Trophoblast cell (in vitro differentiated cells and primary cell): ENCODE measurements around the gene CMC4.

ENCODE experiments used
- DNase-seq, 2 donors: peaks; one replicate each; pipeline ENCODE4 v3.0.0-alpha.2; 2016
- H2AFZ ChIP-seq: 2 replicates; pipeline ENCODE4 v1.6.1; 2013; ENCODE audit warnings: low read length, moderate library complexity, mild to moderate bottlenecking; ENCODE audit not compliant: insufficient read depth, poor library complexity
- H2AK5ac ChIP-seq: 2 replicates; pipeline ENCODE4 v1.6.1; 2013; ENCODE audit warnings: mild to moderate bottlenecking, low read length
- H2BK120ac ChIP-seq: 2 replicates; pipeline ENCODE4 v1.6.1; 2013; ENCODE audit warnings: low read length, mild to moderate bottlenecking, moderate library complexity; ENCODE audit not compliant: insufficient read depth, poor library complexity
- H2BK12ac ChIP-seq: 2 replicates; pipeline ENCODE4 v1.6.1; 2013; ENCODE audit warnings: mild to moderate bottlenecking, low read length, moderate library complexity
- H2BK5ac ChIP-seq: 2 replicates; pipeline ENCODE4 v1.6.1; 2013; ENCODE audit warnings: low read length, low read depth, moderate library complexity, mild to moderate bottlenecking; ENCODE audit not compliant: poor library complexity
- H3K14ac ChIP-seq: 2 replicates; pipeline ENCODE4 v1.6.1; 2013; ENCODE audit warnings: mild to moderate bottlenecking, low read length
- H3K18ac ChIP-seq: 2 replicates; pipeline ENCODE4 v1.6.1; 2013; ENCODE audit warnings: mild to moderate bottlenecking, low read length
- H3K23ac ChIP-seq: 2 replicates; pipeline ENCODE4 v1.6.1; 2013; ENCODE audit warnings: low read length
- H3K27ac ChIP-seq: 2 replicates; pipeline ENCODE4 v1.5.1; 2013; ENCODE audit warnings: low read depth, mild to moderate bottlenecking, inconsistent platforms, low read length, moderate library complexity
- H3K27me3 ChIP-seq: 2 replicates; pipeline ENCODE4 v1.6.1; 2013; ENCODE audit warnings: inconsistent platforms, mild to moderate bottlenecking, low read length, moderate library complexity; ENCODE audit not compliant: insufficient read depth
- H3K36me3 ChIP-seq, 2 experiments: 1 replicate in 1 of 2; 2 replicates in 1 of 2; pipeline ENCODE4 v1.6.1; 2013; ENCODE audit warnings: low read length in 2 of 2, mild to moderate bottlenecking in 2 of 2, moderate library complexity in 1 of 2; ENCODE audit not compliant: insufficient read depth in 2 of 2, control insufficient read depth in 1 of 2
- H3K4ac ChIP-seq: 2 replicates; pipeline ENCODE4 v1.6.1; 2013; ENCODE audit warnings: low read depth, mild to moderate bottlenecking, low read length, moderate library complexity
- H3K4me1 ChIP-seq, 2 experiments: 1 replicate in 1 of 2; 2 replicates in 1 of 2; pipeline ENCODE4 v1.6.1; 2013; ENCODE audit warnings: low read length in 2 of 2, mild to moderate bottlenecking in 2 of 2, moderate library complexity in 1 of 2; ENCODE audit not compliant: insufficient read depth in 2 of 2, control insufficient read depth in 1 of 2
- H3K4me2 ChIP-seq: 2 replicates; pipeline ENCODE4 v1.6.1; 2013; ENCODE audit warnings: inconsistent platforms, mild to moderate bottlenecking, low read length, moderate library complexity
- H3K4me3 ChIP-seq: 2 replicates; pipeline ENCODE4 v1.5.1; 2013; ENCODE audit warnings: mild to moderate bottlenecking, low read depth, low read length, inconsistent platforms
- H3K79me1 ChIP-seq: one replicate; pipeline ENCODE4 v1.6.1; 2013; ENCODE audit warnings: low read length
- H3K79me2 ChIP-seq: 2 replicates; pipeline ENCODE4 v1.6.1; 2013; ENCODE audit warnings: low read length, mild to moderate bottlenecking; ENCODE audit not compliant: control insufficient read depth, insufficient read depth, poor library complexity
- H3K9ac ChIP-seq: 2 replicates; pipeline ENCODE4 v1.6.1; 2013; ENCODE audit warnings: mild to moderate bottlenecking, low read length
- H3K9me3 ChIP-seq: 2 replicates; pipeline ENCODE4 v1.6.1; 2013; ENCODE audit warnings: low read depth, mild to moderate bottlenecking, control low read depth, inconsistent platforms, low read length; ENCODE audit not compliant: insufficient read depth
- H4K12ac ChIP-seq: 2 replicates; pipeline ENCODE4 v1.6.1; 2013; ENCODE audit warnings: low read depth, mild to moderate bottlenecking, low read length, moderate library complexity
- H4K8ac ChIP-seq: 2 replicates; pipeline ENCODE4 v1.6.1; 2013; ENCODE audit warnings: low read depth, mild to moderate bottlenecking, low read length, moderate library complexity
- H4K91ac ChIP-seq: one replicate; pipeline ENCODE4 v1.6.1; 2013; ENCODE audit warnings: low read depth, mild to moderate bottlenecking, low read length, moderate library complexity
- WGBS: extraction: QIAGEN DNeasy Blood & Tissue Kit; methylation state at CpG from one replicate; pipeline ENCODE4 v1.1.7; 2013; ENCODE audit warnings: missing lambda C conversion rate; ENCODE audit not compliant: insufficient read length, insufficient coverage; ENCODE audit errors: extremely low coverage; 5-methylcytosine and 5-hydroxymethylcytosine counted together

CMC4 gene

DNA sequence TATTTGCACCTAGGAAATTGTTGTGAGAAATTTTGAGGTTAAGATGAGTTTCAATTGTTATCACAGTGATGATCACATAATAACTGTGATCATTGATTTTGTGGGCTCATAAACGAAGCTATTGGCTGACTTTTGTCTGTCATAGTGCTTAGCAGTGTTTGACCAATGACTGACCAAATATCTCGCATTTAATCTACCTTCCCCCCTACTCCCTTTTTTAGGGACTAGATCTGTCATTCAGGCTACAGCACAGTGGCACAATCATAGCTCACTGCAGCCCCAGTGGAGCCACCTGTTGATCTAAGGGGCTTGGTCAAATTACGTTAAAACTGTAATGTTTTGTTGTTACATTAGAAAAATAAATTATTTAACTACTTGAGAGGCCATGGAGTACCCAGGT is 42.8 kb downstream of the CMC4 start:
- H3K14ac ChIP-seq, result no peak overlapping the region

DNA sequence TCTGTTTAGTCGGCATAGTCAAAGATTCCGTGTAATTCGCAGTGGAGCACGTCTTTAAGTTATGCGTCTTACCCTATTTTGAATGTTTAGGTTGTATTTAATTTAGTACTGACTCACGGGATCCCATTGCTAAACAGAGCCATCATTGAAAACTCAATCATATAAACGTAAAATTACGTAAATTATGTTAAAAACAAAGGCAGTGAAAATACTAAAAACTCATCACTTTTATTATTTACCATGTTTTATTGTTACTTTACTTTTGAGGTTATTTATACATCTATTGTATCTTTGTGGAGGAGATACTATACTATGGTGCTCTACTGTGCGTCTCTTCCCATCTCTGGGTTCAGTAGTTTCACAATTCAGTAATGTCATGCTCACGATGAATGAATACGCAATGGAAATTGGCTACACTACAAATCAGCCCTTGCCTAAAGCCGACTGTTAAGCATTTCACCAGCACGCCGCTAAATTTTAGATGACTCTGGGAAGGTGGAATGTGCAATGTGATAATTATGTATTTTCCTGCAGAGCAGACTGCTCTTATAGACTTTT is 43.3 kb downstream of the CMC4 start:
- peak overlapping the region; percentile 65 for H3K4me2 ChIP-seq
- H3K79me1 ChIP-seq, result peaks cover 5% of the 10 kb centered on the region
- no peak overlapping the region for H3K4ac ChIP-seq
- peak; percentile 2 to 48 for DNase-seq
- no peaks in the 10 kb centered on the region for H3K4me1 ChIP-seq
- no peak overlapping the region for H2AK5ac ChIP-seq
- H2AFZ ChIP-seq, result no peak overlapping the region
- H2BK120ac ChIP-seq, result peak overlapping the region; percentile 22
- H3K23ac ChIP-seq, result no peak overlapping the region
- peak overlapping the region; percentile 72 for H3K14ac ChIP-seq
- H4K91ac ChIP-seq, result peak overlapping the region; percentile 81
- no peaks in the 10 kb centered on the region for H3K27me3 ChIP-seq
- H4K12ac ChIP-seq, result peak overlapping the region; percentile 12
- no peaks in the 10 kb centered on the region for H3K9me3 ChIP-seq
- no CpG with 5 or more reads among the region's 14 CpGs for WGBS
- no peak overlapping the region for H3K18ac ChIP-seq
- H3K9ac ChIP-seq, result peak overlapping the region; percentile 85
- H3K4me3 ChIP-seq, result peak overlapping the region; percentile 75
- H4K8ac ChIP-seq, result peak overlapping the region; percentile 79
- no peak overlapping the region for H2BK5ac ChIP-seq
- peak overlapping the region; percentile 98 for H3K27ac ChIP-seq
- peaks cover 5% of the 10 kb centered on the region for H3K79me2 ChIP-seq
- no peak overlapping the region for H2BK12ac ChIP-seq
- no peaks in the 10 kb centered on the region for H3K36me3 ChIP-seq

More for the DNA sequence above, 42.8 kb downstream of the CMC4 start:
- H3K27me3 ChIP-seq, result no peaks in the 10 kb centered on the region
- no peak overlapping the region for H3K23ac ChIP-seq
- H3K4me2 ChIP-seq, result peak overlapping the region; percentile 47
- H3K9me3 ChIP-seq, result no peaks in the 10 kb centered on the region
- H3K4me3 ChIP-seq, result no peak overlapping the region
- H4K8ac ChIP-seq, result no peak overlapping the region
- no peak overlapping the region for H2BK120ac ChIP-seq
- no peaks in the 10 kb centered on the region for H3K4me1 ChIP-seq
- no peak overlapping the region for H2BK5ac ChIP-seq
- H3K4ac ChIP-seq, result peak overlapping the region; percentile 55
- H4K91ac ChIP-seq, result no peak overlapping the region
- H3K18ac ChIP-seq, result no peak overlapping the region
- no peaks in the 10 kb centered on the region for H3K36me3 ChIP-seq
- H2AK5ac ChIP-seq, result no peak overlapping the region
- H3K79me1 ChIP-seq, result peaks cover 5% of the 10 kb centered on the region
- no CpG with 5 or more reads among the region's 3 CpGs for WGBS
- no peak overlapping the region for H3K27ac ChIP-seq
- H4K12ac ChIP-seq, result no peak overlapping the region
- H3K9ac ChIP-seq, result no peak overlapping the region
- peaks cover 5% of the 10 kb centered on the region for H3K79me2 ChIP-seq
- H2AFZ ChIP-seq, result no peak overlapping the region
- no peak overlapping the region for H2BK12ac ChIP-seq
- DNase-seq, result no peak

GRCh38 chrX:155026727-155027508 is 44.0 kb downstream of the CMC4 start, which contains the start of gene FUNDC2:
Gene FUNDC2 (plus strand): TSS chrX:155026844. CDS start chrX:155026939, 95 bp downstream.
- Histone ChIP-seq H3K9ac (peak within 1 kb of the TSS; percentile 85), H3K79me2 (peaks cover 5% of the 10 kb centered on the region), H4K8ac (peak within 1 kb of the TSS; percentile 79), H3K27ac (peak within 1 kb of the TSS; percentile 98), H3K4me1 (no peaks in the 10 kb centered on the region), H3K4me3 (peak within 1 kb of the TSS; percentile 75), H3K36me3 (no peaks in the 10 kb centered on the region), H2BK12ac (no peak within 1 kb of the TSS), H3K4me2 (peak within 1 kb of the TSS; percentile 65), H2AFZ (peak within 1 kb of the TSS; percentile 63), H3K4ac (peak within 1 kb of the TSS; percentile 62), H4K91ac (peak within 1 kb of the TSS; percentile 81), H2AK5ac (no peak within 1 kb of the TSS), H3K27me3 (no peaks in the 10 kb centered on the region), H2BK120ac (peak within 1 kb of the TSS; percentile 36), H3K9me3 (no peaks in the 10 kb centered on the region), H4K12ac (peak within 1 kb of the TSS; percentile 12), H2BK5ac (peak within 1 kb of the TSS; percentile 61), H3K23ac (no peak within 1 kb of the TSS), H3K14ac (peak within 1 kb of the TSS; percentile 72), H3K18ac (peak within 1 kb of the TSS; percentile 57), H3K79me1 (peaks cover 5% of the 10 kb centered on the region)
- WGBS, result no CpG with 5 or more reads among the region's 82 CpGs
- DNase-seq, result peak; percentile 90 to 96

GRCh38 chrX:155026420-155026726 is 44.6 kb downstream of the CMC4 start:
- Histone ChIP-seq H3K27ac (no peak overlapping the region), H3K18ac (no peak overlapping the region), H3K79me1 (peaks cover 5% of the 10 kb centered on the region), H3K9me3 (no peaks in the 10 kb centered on the region), H3K4me1 (no peaks in the 10 kb centered on the region), H2BK5ac (no peak overlapping the region), H3K4ac (no peak overlapping the region), H4K12ac (no peak overlapping the region), H2BK12ac (no peak overlapping the region), H3K79me2 (peaks cover 5% of the 10 kb centered on the region), H2BK120ac (no peak overlapping the region), H3K36me3 (no peaks in the 10 kb centered on the region), H4K91ac (no peak overlapping the region), H3K9ac (no peak overlapping the region), H2AK5ac (no peak overlapping the region), H3K4me3 (no peak overlapping the region), H3K14ac (no peak overlapping the region), H3K23ac (no peak overlapping the region), H2AFZ (no peak overlapping the region), H3K4me2 (no peak overlapping the region), H4K8ac (no peak overlapping the region), H3K27me3 (no peaks in the 10 kb centered on the region)
- WGBS, result no CpG with 5 or more reads among the region's 16 CpGs
- DNase-seq, result no peak
